ENCODE results near the gene PRODH.

- TF ChIP-seq CTCF (IDR thresholded peaks at IDR 0.05) (no peak), POLR2A (IDR thresholded peaks at IDR 0.05) (no peak)
These were observed 32.1 kb upstream of the PRODH start for GRCh38 chr22:18968011-18968749.

Data from tibial nerve (tissue), 3 donors.